RPMI7951 (cell line): ENCODE results near the gene CCT6A. TPM values are rescaled to one million over a fixed set of nuclear protein-coding genes. Genes with fewer than 3 reads are reported as not detected.
A peak's percentile ranks its signal among the peaks of the same experiment; 100 is the strongest.
"Not testable (repeated sequence)": the region's sequence is repeated elsewhere in the genome, so short reads cannot be mapped to it uniquely, and the experiment has no call there.

ENCODE experiments used
- DNase-seq: peaks from one replicate; pipeline ENCODE4 v3.0.0-alpha.2; 2012; ENCODE audit warnings: low read depth
- total RNA-seq: library from RNA; depleted of rRNA; stranded (reverse); fragments of >200 nt; shearing (Covaris generic); gene quantifications from 2 replicates; pipeline ENCODE4 v1.2.3, GENCODE V29; 2014; rRNA removed

Gene CCT6A
- total RNA-seq, 1 experiment from 2014 or later: 490 TPM

DNA sequence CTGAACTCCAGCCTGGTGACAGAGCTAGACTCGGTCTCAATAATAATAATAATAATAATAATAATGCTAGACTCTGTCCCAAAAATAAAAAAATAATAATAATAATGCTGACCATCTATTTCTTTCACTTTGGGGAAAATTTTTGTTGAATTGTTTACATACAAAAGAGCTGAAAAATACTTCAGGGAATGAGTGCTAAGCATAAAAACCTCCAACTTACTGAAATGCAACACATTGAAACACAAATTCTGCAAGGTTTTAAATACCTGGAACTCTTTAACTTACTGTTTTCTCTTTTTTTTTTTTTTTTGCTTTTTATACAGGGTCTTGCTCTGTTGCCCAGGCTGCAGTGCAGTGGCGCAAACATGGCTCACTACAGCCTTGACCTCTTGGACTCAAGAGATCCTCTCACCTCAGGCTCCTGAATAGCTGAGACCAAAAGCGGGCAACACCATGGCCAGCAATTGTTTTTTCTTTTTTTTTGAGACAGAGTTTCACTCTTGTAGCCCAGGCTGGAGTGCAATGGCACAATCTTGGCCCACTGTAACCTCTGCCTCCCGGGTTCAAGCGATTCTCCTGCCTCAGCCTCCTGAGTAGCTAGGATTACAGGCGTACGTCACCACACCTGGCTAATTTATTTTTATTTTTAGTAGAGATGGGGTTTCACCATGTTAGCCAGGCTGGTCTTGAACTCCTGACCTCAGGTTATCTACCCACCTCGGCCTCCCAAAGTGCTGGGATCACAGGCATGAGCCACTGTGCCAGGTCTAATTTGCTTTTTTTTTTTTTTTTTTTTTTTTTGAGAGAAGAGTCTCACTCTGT, 46.8 kb downstream of the CCT6A start:
- not testable (repeated sequence) for DNase-seq

DNA sequence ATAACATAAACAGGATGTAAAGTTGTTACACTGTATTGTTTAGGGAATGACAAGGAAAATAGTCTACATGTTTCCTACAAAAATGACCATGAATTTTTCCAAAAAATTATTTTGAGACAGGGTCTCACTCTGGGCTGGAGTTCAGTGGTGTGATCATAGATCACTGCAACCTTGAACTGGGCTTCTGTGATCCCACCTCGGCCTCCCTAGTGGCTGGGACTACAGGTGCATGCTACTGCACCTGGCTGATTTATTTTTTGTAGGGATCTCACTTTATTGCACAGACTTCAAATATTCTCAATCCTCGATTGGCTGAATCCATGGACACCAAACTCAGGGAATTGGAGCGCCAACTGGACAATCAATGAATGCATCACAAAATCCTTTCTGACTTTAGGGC, 48.1 kb downstream of the CCT6A start:
- DNase-seq: no peak

- DNase-seq: not testable (repeated sequence)
These were observed 52.6 kb downstream of the CCT6A start for GRCh38 chr7:56104138-56104537.

DNA sequence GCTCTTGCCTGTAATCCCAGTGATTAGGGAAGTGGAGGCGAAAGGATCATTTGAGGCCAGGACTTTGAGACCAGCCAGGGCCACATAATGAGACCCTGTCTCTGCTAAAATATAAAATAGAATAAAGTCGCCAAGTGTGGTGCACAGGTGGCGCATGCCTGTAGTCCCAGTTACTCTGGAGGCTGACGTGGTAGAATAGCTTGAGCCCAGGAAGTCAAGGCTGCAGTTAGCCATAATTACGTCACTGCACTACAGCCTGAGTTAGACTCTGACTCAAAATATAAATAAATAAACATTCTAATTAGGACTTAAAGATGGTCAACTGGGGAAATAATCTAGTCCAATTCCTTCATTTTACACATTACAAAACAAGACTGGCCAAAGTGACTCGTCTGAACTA, 53.9 kb downstream of the CCT6A start:
- peak; percentile 75 for DNase-seq

GRCh38 chr7:56106108-56107073, 54.8 kb downstream of the CCT6A start, which contains the start of gene CHCHD2:
CHCHD2 (minus strand) TSS chr7:56106476; CDS start chr7:56106413, 63 bp downstream.
- DNase-seq: peak; percentile 100

GRCh38 chr7:56107954-56108258, 56.3 kb downstream of the CCT6A start:
- DNase-seq: no peak

DNA sequence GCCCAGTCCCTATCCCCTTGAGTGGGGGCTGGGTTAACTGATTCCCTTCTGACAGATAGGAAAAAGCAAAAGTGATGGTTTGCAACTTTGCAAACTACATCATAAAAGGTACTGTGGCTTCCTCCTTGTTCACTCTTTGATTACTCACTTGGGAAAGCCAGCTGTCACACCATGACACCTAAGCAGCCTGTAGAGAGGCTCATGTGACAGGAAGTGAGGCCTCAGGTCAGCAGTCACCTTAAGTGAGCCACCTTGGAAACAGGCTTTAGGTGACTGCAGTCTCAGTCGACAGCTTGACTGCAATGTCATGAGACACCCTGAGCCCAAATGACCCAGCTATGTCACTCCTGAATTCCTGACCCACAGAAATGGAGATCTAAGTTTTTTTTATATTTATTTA, 59.0 kb downstream of the CCT6A start:
- DNase-seq: no peak

- not testable (repeated sequence) for DNase-seq
These were observed 60.7 kb downstream of the CCT6A start for GRCh38 chr7:56112244-56112643.

Other genes with a start within 250 kb of the CCT6A start
- not detected in 2 replicates for gene SEPTIN14, start 189.0 kb upstream of the CCT6A start, total RNA-seq
- gene ZNF713, start 164.3 kb upstream of the CCT6A start, total RNA-seq: 2.0 and 2.4 TPM in 2 replicates
- 29.7 and 29.9 TPM in 2 replicates for gene MRPS17, start 99.9 kb upstream of the CCT6A start, total RNA-seq
- 66.2 and 76.7 TPM in 2 replicates for gene NIPSNAP2, start 87.2 kb upstream of the CCT6A start, total RNA-seq
- gene PSPH, start 321 bp upstream of the CCT6A start, total RNA-seq: 82.3 and 98.0 TPM in 2 replicates
- 107 and 119 TPM in 2 replicates for gene SUMF2, start 12.5 kb downstream of the CCT6A start, total RNA-seq
- gene PHKG1, start 41.2 kb downstream of the CCT6A start, total RNA-seq: 0.39 and 0.96 TPM in 2 replicates
- 948 and 1,255 TPM in 2 replicates for gene CHCHD2, start 54.7 kb downstream of the CCT6A start, total RNA-seq
- gene NUPR2, start 64.7 kb downstream of the CCT6A start, total RNA-seq: not detected in 2 replicates